ENCODE measurements around the gene MYO9A. TPM values are rescaled to one million over a fixed set of nuclear protein-coding genes. Genes with fewer than 3 reads are reported as not detected.

Gene MYO9A
- total RNA-seq, 1 experiment from 2014 or later = 21.4 TPM

GRCh38 chr15:72047020-72047419, 70.9 kb downstream of the MYO9A start:
- Histone ChIP-seq H3K79me2 (ENCODE audit: insufficient read depth, low read length) (no peaks in the 10 kb centered on the region), H3K4me2 (ENCODE audit: insufficient read depth, insufficient read length, low read length) (no peak overlapping the region), H3K4ac (ENCODE audit: low read depth, low read length) (no peak overlapping the region), H2AK5ac (ENCODE audit: insufficient read length, low read length) (no peak overlapping the region), H4K20me1 (ENCODE audit: control insufficient read depth, insufficient read depth, insufficient read length) (no peaks in the 10 kb centered on the region), H3K56ac (ENCODE audit: insufficient read length, low read depth, low read length) (no peak overlapping the region), H3K9ac (ENCODE audit: extremely low read depth, insufficient read length, low read length) (no peak overlapping the region), H2AFZ (ENCODE audit: low read length) (no peak overlapping the region), H2BK5ac (ENCODE audit: insufficient read length, low read length) (no peak overlapping the region), H3K14ac (ENCODE audit: insufficient read depth, low read length) (no peak overlapping the region), H2BK20ac (ENCODE audit: low read depth, low read length, poor library complexity, severe bottlenecking) (no peak overlapping the region), H2BK120ac (ENCODE audit: low read depth, low read length, poor library complexity, severe bottlenecking) (no peak overlapping the region), H2BK12ac (ENCODE audit: insufficient read length, low read depth, low read length) (no peak overlapping the region), H4K91ac (ENCODE audit: insufficient read length, low read depth, low read length) (no peak overlapping the region), H2BK15ac (ENCODE audit: low read depth, low read length) (no peak overlapping the region), H4K5ac (ENCODE audit: insufficient read length, low read depth, low read length) (no peak overlapping the region), H3K79me1 (ENCODE audit: insufficient read depth, low read depth, low read length, poor library complexity, severe bottlenecking) (no peaks in the 10 kb centered on the region), H3T11ph (ENCODE audit: low read length) (no peak overlapping the region), H3K27me3 (ENCODE audit: insufficient read depth, low read length) (no peaks in the 10 kb centered on the region), H3K18ac (ENCODE audit: insufficient read length, low read depth, low read length) (no peak overlapping the region), H3K23me2 (ENCODE audit: insufficient read length, low read depth, low read length, poor library complexity, severe bottlenecking) (no peaks in the 10 kb centered on the region), H3K4me1 (ENCODE audit: insufficient read depth, low read length) (no peaks in the 10 kb centered on the region), H3K27ac (ENCODE audit: insufficient read length, low read depth, low read length) (no peak overlapping the region), H3K23ac (ENCODE audit: insufficient read length, low read depth, low read length) (no peak overlapping the region), H4K8ac (replicated peaks; ENCODE audit: insufficient read length, low read depth, low read length) (no peak overlapping the region), H3K9me3 (ENCODE audit: control insufficient read depth, low read depth, low read length) (no peaks in the 10 kb centered on the region)
- no peak overlapping the region for H3K4me3 Mint-ChIP-seq
- H3K9me3 Mint-ChIP-seq = peaks cover 0 to 3% of the 10 kb centered on the region in 2 experiments; a peak in 1 of 5 replicates
- H3K27ac Mint-ChIP-seq = no peak overlapping the region; a peak in 1 of 7 replicates
- no peaks in the 10 kb centered on the region for H3K27me3 Mint-ChIP-seq (ENCODE audit: low read depth)
- H3K4me1 Mint-ChIP-seq = no peaks in the 10 kb centered on the region
- no peak for DNase-seq
- no peak for TF ChIP-seq CTCF (conservative IDR thresholded peaks at IDR 0.05)
- H3K36me3 Mint-ChIP-seq (ENCODE audit: insufficient read depth in 1 of 3, low read depth in 3 of 3) = peaks cover 0 to 5% (median 3%) of the 10 kb centered on the region in 3 experiments; a peak in 3 of 7 replicates
